Keratinocyte (primary cell): ENCODE data around the gene C2orf72. TPM values are rescaled to one million over a fixed set of nuclear protein-coding genes. Genes with fewer than 3 reads are reported as not detected.

ENCODE experiments used
- DNase-seq: peaks from one replicate; pipeline ENCODE4 v3.0.0-alpha.2; 2011; ENCODE audit warnings: low read depth, missing footprints, low spot score
- FAIRE-seq: peaks from 2 replicates; lab custom pipeline; 2011; peaks lifted over from hg19 to GRCh38; lab: Jason Lieb, UNC
- H2AFZ ChIP-seq: 2 replicates; pipeline ENCODE4 v1.6.0; 2012; ENCODE audit warnings: low read length, control low read depth, inconsistent platforms; ENCODE audit not compliant: control insufficient read depth
- H3K27ac ChIP-seq: 2 replicates; pipeline ENCODE4 v1.5.1; 2011; ENCODE audit warnings: low read length; ENCODE audit not compliant: control insufficient read depth, insufficient read depth
- H3K27me3 ChIP-seq: 3 replicates; pipeline ENCODE4 v1.6.0; 2011; ENCODE audit warnings: low read length; ENCODE audit not compliant: control insufficient read depth, insufficient read depth; ENCODE audit errors: extremely low read depth
- H3K36me3 ChIP-seq, 2 experiments: 2 replicates in 1 of 2; 3 replicates in 1 of 2; pipeline ENCODE4 v1.5.1; 2011; ENCODE audit warnings: low read length in 2 of 2, mild to moderate bottlenecking in 1 of 2; ENCODE audit not compliant: control insufficient read depth in 2 of 2, insufficient read depth in 2 of 2; ENCODE audit errors: extremely low read depth in 1 of 2
- H3K4me1 ChIP-seq: 3 replicates; pipeline ENCODE4 v1.5.1; 2011; ENCODE audit warnings: low read length; ENCODE audit not compliant: control insufficient read depth, insufficient read depth; ENCODE audit errors: extremely low read depth
- H3K4me2 ChIP-seq: 3 replicates; pipeline ENCODE4 v1.6.0; 2011; ENCODE audit warnings: low read depth, low read length; ENCODE audit not compliant: control insufficient read depth, insufficient read depth; ENCODE audit errors: extremely low read depth
- H3K4me3 ChIP-seq, 3 experiments: fragments of 200-600 bp in 1 of 3; sonication (generic) in 1 of 3; 2 replicates in 2 of 3; 3 replicates in 1 of 3; pipeline ENCODE4 v1.5.1; 2011 to 2016; ENCODE audit warnings: low read length in 3 of 3, mild to moderate bottlenecking in 3 of 3, control low read depth in 2 of 3, inconsistent platforms in 1 of 3, low read depth in 1 of 3, mixed read lengths in 1 of 3, mixed run types in 1 of 3, moderate library complexity in 1 of 3; ENCODE audit not compliant: control insufficient read depth in 2 of 3, insufficient read depth in 2 of 3; ENCODE audit errors: extremely low read depth in 1 of 3
- H3K79me2 ChIP-seq: 2 replicates; pipeline ENCODE4 v1.6.0; 2012; ENCODE audit warnings: low read length; ENCODE audit not compliant: control insufficient read depth, insufficient read depth
- H3K9ac ChIP-seq: 3 replicates; pipeline ENCODE4 v1.6.0; 2011; ENCODE audit warnings: low read length; ENCODE audit not compliant: control insufficient read depth, insufficient read depth; ENCODE audit errors: extremely low read depth
- H3K9me1 ChIP-seq: 3 replicates; pipeline ENCODE4 v1.6.0; 2011; ENCODE audit warnings: low read length; ENCODE audit not compliant: control insufficient read depth, insufficient read depth; ENCODE audit errors: extremely low read depth
- H3K9me3 ChIP-seq: 2 replicates; pipeline ENCODE4 v1.5.1; 2012; ENCODE audit warnings: low read depth, low read length; ENCODE audit not compliant: control insufficient read depth
- H4K20me1 ChIP-seq: 3 replicates; pipeline ENCODE4 v1.6.0; 2011; ENCODE audit warnings: low read length; ENCODE audit not compliant: control insufficient read depth, insufficient read depth; ENCODE audit errors: extremely low read depth
- EZH2 ChIP-seq: IDR thresholded peaks from one replicate; pipeline ENCODE4 v1.6.1; 2012; ENCODE audit warnings: inconsistent platforms, mild to moderate bottlenecking, low read length, moderate library complexity
- dilution Hi-C: fragments of 300-500 bp; cut with MboI; formaldehyde crosslinking; loops from one replicate; pipeline ENCODE4 v1.7.0; 2020; ENCODE audit warnings: low sequenced_read_pairs; ENCODE audit not compliant: extremely low pct_ligation_motif_present
- polyA plus RNA-seq, 5 experiments: library from polyadenylated mRNA; depleted of rRNA in 3 of 5; stranded (reverse) in 3 of 5; stranded (forward) in 1 of 5; unstranded in 1 of 5; fragments of >200 nt; gene quantifications; 1 replicate in 1 of 5; 2 replicates in 3 of 5; 3 replicates in 1 of 5; pipeline versions ENCODE4 v1.2.1 to v1.2.3, GENCODE V29; 2011 to 2012; ENCODE audit warnings: missing spikeins in 2 of 5, low read depth in 1 of 5, low replicate concordance in 1 of 5
- TF ChIP-seq, protein P1 (sequence below), 3 experiments: IDR thresholded peaks in 1 of 3; conservative IDR thresholded peaks in 1 of 3; optimal IDR thresholded peaks in 1 of 3; 2 replicates in 2 of 3; 3 replicates in 1 of 3; pipeline versions ENCODE3 to v1.5.1; 2011; ENCODE audit warnings: low read length in 3 of 3, mild to moderate bottlenecking in 3 of 3, moderate library complexity in 2 of 3, control low read depth in 1 of 3, inconsistent platforms in 1 of 3; ENCODE audit not compliant: insufficient read depth in 2 of 3; ENCODE audit errors: extremely low read depth in 1 of 3

The C2orf72 gene
- polyA plus RNA-seq, 1 donor (not counting 4 experiments of a cell fraction or from before 2014, with no cell fraction given), result not detected

DNA sequence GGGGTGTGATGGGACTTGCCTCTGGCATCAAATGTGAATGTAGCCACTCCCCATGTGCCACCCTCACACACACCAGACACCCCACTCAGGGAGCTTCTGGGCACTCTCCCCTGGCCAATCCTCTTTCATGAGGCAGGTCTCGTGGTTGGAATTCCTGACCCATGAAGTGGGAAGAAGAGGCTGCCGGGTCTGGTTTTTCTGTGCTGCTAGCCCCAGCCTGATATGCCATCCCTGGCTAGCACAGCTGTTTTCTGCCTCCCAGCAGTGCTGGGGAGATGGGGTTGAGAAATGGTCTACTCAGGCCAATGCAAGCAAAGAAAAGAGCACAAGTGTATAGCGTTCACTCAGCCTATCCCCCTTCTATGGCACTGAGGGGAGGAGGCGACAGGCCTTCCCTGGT is 1.2 kb upstream of the C2orf72 start:
- no peak for FAIRE-seq
- no peak overlapping the region for H3K4me3 ChIP-seq

DNA sequence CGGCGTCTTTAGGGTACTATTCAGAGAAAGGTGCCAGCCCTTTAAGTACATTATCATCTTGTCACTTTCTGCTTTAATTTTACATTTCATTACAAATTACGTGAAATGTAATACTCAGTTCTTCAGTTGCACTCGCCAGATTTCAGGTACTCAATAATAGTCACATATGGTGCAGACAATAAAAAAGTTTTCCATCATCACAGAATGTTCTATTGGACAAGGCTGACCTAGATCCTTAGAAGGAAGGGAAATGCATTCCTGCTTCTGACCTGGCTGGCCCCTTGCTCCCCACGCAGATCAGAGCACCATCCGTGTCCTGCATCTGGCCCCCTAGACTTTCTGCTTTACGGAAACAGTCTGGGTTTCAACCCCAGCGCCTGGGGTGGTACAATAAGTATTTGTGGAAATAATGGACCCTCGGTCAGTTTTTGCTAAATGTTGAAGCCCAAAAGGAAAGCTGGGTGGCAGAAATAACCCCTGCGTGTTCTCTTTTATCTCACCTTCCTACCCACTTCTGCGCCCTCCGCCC is 681 bp upstream of the C2orf72 start:
- no peaks in the 10 kb centered on the region for H3K36me3 ChIP-seq
- no peaks in the 10 kb centered on the region for H3K79me2 ChIP-seq
- DNase-seq (no peak), FAIRE-seq (no peak)
- no peak overlapping the region for H3K4me2 ChIP-seq
- H3K4me1 ChIP-seq, result no peaks in the 10 kb centered on the region
- H3K27me3 ChIP-seq, result peaks cover 48% of the 10 kb centered on the region
- dilution Hi-C loops, result no loop called here
- H3K4me3 ChIP-seq, result no peak overlapping the region
- H3K27ac ChIP-seq, result no peak overlapping the region
- peak; percentile 80 for TF ChIP-seq EZH2
- TF ChIP-seq, protein P1, sequence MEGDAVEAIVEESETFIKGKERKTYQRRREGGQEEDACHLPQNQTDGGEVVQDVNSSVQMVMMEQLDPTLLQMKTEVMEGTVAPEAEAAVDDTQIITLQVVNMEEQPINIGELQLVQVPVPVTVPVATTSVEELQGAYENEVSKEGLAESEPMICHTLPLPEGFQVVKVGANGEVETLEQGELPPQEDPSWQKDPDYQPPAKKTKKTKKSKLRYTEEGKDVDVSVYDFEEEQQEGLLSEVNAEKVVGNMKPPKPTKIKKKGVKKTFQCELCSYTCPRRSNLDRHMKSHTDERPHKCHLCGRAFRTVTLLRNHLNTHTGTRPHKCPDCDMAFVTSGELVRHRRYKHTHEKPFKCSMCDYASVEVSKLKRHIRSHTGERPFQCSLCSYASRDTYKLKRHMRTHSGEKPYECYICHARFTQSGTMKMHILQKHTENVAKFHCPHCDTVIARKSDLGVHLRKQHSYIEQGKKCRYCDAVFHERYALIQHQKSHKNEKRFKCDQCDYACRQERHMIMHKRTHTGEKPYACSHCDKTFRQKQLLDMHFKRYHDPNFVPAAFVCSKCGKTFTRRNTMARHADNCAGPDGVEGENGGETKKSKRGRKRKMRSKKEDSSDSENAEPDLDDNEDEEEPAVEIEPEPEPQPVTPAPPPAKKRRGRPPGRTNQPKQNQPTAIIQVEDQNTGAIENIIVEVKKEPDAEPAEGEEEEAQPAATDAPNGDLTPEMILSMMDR (optimal IDR thresholded peaks at IDR 0.05 in 1 of 3, IDR thresholded peaks at IDR 0.05 in 1 of 3, conservative IDR thresholded peaks at IDR 0.05 in 1 of 3; ENCODE audit: extremely low read depth in 1 of 3, insufficient read depth in 2 of 3, low read length in 3 of 3), result no peak
- no peaks in the 10 kb centered on the region for H4K20me1 ChIP-seq
- no peak overlapping the region for H2AFZ ChIP-seq
- no peaks in the 10 kb centered on the region for H3K9me3 ChIP-seq
- H3K9ac ChIP-seq, result no peak overlapping the region
- H3K9me1 ChIP-seq, result no peaks in the 10 kb centered on the region

More for the DNA sequence above, 1.2 kb upstream of the C2orf72 start:
- Histone ChIP-seq H4K20me1 (no peaks in the 10 kb centered on the region), H3K27ac (no peak overlapping the region), H3K9me3 (no peaks in the 10 kb centered on the region), H3K27me3 (peaks cover 42% of the 10 kb centered on the region), H3K4me2 (no peak overlapping the region), H2AFZ (no peak overlapping the region), H3K4me1 (no peaks in the 10 kb centered on the region), H3K9me1 (no peaks in the 10 kb centered on the region), H3K79me2 (no peaks in the 10 kb centered on the region), H3K9ac (no peak overlapping the region), H3K36me3 (no peaks in the 10 kb centered on the region)
- peak; percentile 6 for TF ChIP-seq EZH2
- TF ChIP-seq, protein P1 (optimal IDR thresholded peaks at IDR 0.05 in 1 of 3, IDR thresholded peaks at IDR 0.05 in 1 of 3, conservative IDR thresholded peaks at IDR 0.05 in 1 of 3; ENCODE audit: extremely low read depth in 1 of 3, insufficient read depth in 2 of 3, low read length in 3 of 3), result no peak
- dilution Hi-C loops, result no loop called here
- no peak for DNase-seq
